ENCODE results near the gene NFATC2IP.
"Not testable (repeated sequence)": the region's sequence is repeated elsewhere in the genome, so short reads cannot be mapped to it uniquely, and the experiment has no call there.

NFATC2IP gene

GRCh38 chr16:29000019-29000418 lies 49.3 kb downstream of the NFATC2IP start:
- DNase-seq, result no peak

- DNase-seq, result not testable (repeated sequence)
Measured at GRCh38 chr16:29004496-29005139, 53.9 kb downstream of the NFATC2IP start.

GRCh38 chr16:29007730-29008593 lies 57.2 kb downstream of the NFATC2IP start:
- DNase-seq, result no peak

GRCh38 chr16:29009050-29009837 lies 58.5 kb downstream of the NFATC2IP start:
- no peak for DNase-seq

GRCh38 chr16:29009838-29010166 lies 59.1 kb downstream of the NFATC2IP start:
- DNase-seq, result no peak

GRCh38 chr16:29011112-29011511 lies 60.4 kb downstream of the NFATC2IP start:
- DNase-seq, result no peak

GRCh38 chr16:29011851-29012250 lies 61.1 kb downstream of the NFATC2IP start:
- DNase-seq, result no peak

GRCh38 chr16:29012913-29013553 lies 62.3 kb downstream of the NFATC2IP start:
- DNase-seq, result no peak

GRCh38 chr16:29014561-29015069 lies 63.9 kb downstream of the NFATC2IP start:
- DNase-seq, result no peak
